Ishikawa (cell line): ENCODE measurements around the gene CLEC18A.

Experiments
- CEBPB ChIP-seq: IDR thresholded peaks from 2 replicates; pipeline ENCODE4 v1.6.1; 2012
- CREB1 ChIP-seq: IDR thresholded peaks from 2 replicates; pipeline ENCODE4 v1.6.1; 2012; ENCODE audit warnings: low read depth
- EGR1 ChIP-seq: IDR thresholded peaks from 2 replicates; pipeline ENCODE4 v1.6.1; 2012
- EP300 ChIP-seq: IDR thresholded peaks from 2 replicates; pipeline ENCODE4 v1.6.1; 2012; ENCODE audit warnings: borderline replicate concordance
- FOXM1 ChIP-seq: IDR thresholded peaks from 2 replicates; pipeline ENCODE4 v1.6.1; 2012; ENCODE audit warnings: low read depth, borderline replicate concordance
- MAX ChIP-seq: IDR thresholded peaks from 2 replicates; pipeline ENCODE4 v1.6.1; 2012
- NFIC ChIP-seq: IDR thresholded peaks from 2 replicates; pipeline ENCODE4 v1.6.1; 2012
- RAD21 ChIP-seq: IDR thresholded peaks from 2 replicates; pipeline ENCODE4 v1.6.1; 2012; ENCODE audit warnings: low read depth
- REST ChIP-seq: IDR thresholded peaks from 2 replicates; pipeline ENCODE4 v1.6.1; 2012; ENCODE audit warnings: low read depth, mild to moderate bottlenecking
- TAF1 ChIP-seq: IDR thresholded peaks from 2 replicates; pipeline ENCODE4 v1.6.1; 2012; ENCODE audit warnings: low read depth, mild to moderate bottlenecking
- TCF12 ChIP-seq: IDR thresholded peaks from 2 replicates; pipeline ENCODE4 v1.6.1; 2012; ENCODE audit warnings: low read depth
- TEAD4 ChIP-seq: IDR thresholded peaks from 2 replicates; pipeline ENCODE4 v1.6.1; 2012
- USF1 ChIP-seq: IDR thresholded peaks from 2 replicates; pipeline ENCODE4 v1.6.1; 2012
- YY1 ChIP-seq: IDR thresholded peaks from 2 replicates; pipeline ENCODE4 v1.6.1; 2012; ENCODE audit warnings: low read depth
- ZBTB7A ChIP-seq: IDR thresholded peaks from 2 replicates; pipeline ENCODE4 v1.6.1; 2012; ENCODE audit warnings: low read depth

Gene CLEC18A

GRCh38 chr16:69924041-69924775 lies 26.9 kb upstream of the CLEC18A start:
- TF ChIP-seq EGR1 (no peak), TEAD4 (no peak), FOXM1 (no peak), CREB1 (no peak), TCF12 (no peak), USF1 (no peak), MAX (no peak), ZBTB7A (no peak), RAD21 (no peak), CEBPB (no peak), TAF1 (no peak), YY1 (no peak), EP300 (no peak), REST (no peak), NFIC (no peak)

- TF ChIP-seq TEAD4 (no peak), FOXM1 (no peak), YY1 (no peak), MAX (no peak), CREB1 (no peak), ZBTB7A (no peak), TCF12 (no peak)
Observed at GRCh38 chr16:69924777-69925191, 26.4 kb upstream of the CLEC18A start.

- TF ChIP-seq FOXM1, result no peak
- TF ChIP-seq REST, result no peak
- TF ChIP-seq CREB1, result no peak
- TF ChIP-seq RAD21, result no peak
- no peak for TF ChIP-seq YY1
- no peak for TF ChIP-seq EGR1
Observed at GRCh38 chr16:69925311-69925710, 25.8 kb upstream of the CLEC18A start.

GRCh38 chr16:69926241-69926640 lies 24.9 kb upstream of the CLEC18A start:
- TF ChIP-seq NFIC (no peak), MAX (no peak), TEAD4 (no peak), YY1 (no peak), USF1 (no peak), EGR1 (no peak)

GRCh38 chr16:69927056-69927757 lies 23.9 kb upstream of the CLEC18A start:
- no peak for TF ChIP-seq EP300
- no peak for TF ChIP-seq USF1
- no peak for TF ChIP-seq MAX
- TF ChIP-seq TAF1, result no peak
- no peak for TF ChIP-seq EGR1
- TF ChIP-seq REST, result no peak
- TF ChIP-seq CREB1, result no peak
- no peak for TF ChIP-seq NFIC
- TF ChIP-seq YY1, result no peak
- TF ChIP-seq CEBPB, result no peak
- no peak for TF ChIP-seq TCF12
- TF ChIP-seq FOXM1, result no peak
- no peak for TF ChIP-seq TEAD4
- no peak for TF ChIP-seq ZBTB7A
